HEK293T (cell line): ENCODE results near the gene STX18.

Experiments
- CTCF ChIA-PET: fragments of 350-600 bp; formaldehyde crosslinking; extraction: SDS; loops from one replicate; lab custom pipeline; 2021; ENCODE audit warnings: antibody characterized with exemption, inconsistent platforms; lab: Yijun Ruan, JAX
- POLR2A ChIA-PET: fragments of 350-600 bp; formaldehyde crosslinking; extraction: SDS; loops from one replicate; lab custom pipeline; 2020; ENCODE audit warnings: antibody characterized with exemption, inconsistent platforms; lab: Yijun Ruan, JAX
- DNase-seq: peaks from one replicate; pipeline ENCODE4 v3.0.0; 2012; ENCODE audit warnings: mixed read lengths; ENCODE audit errors: extremely low spot score
- ARNT ChIP-seq: fragments of 450-650 bp; IDR thresholded peaks from 2 replicates; pipeline ENCODE4 v1.6.1; 2017; ENCODE audit warnings: mild to moderate bottlenecking
- BHLHE40 ChIP-seq: fragments of 450-650 bp; IDR thresholded peaks from 2 replicates; pipeline ENCODE4 v1.6.1; 2016; ENCODE audit warnings: mild to moderate bottlenecking, moderate library complexity, borderline replicate concordance
- CTBP1 ChIP-seq: fragments of 450-650 bp; IDR thresholded peaks from 2 replicates; pipeline ENCODE4 v1.6.1; 2016; ENCODE audit warnings: borderline replicate concordance
- ELF4 ChIP-seq: fragments of 450-650 bp; IDR thresholded peaks from 2 replicates; pipeline ENCODE4 v1.6.1; 2017; ENCODE audit warnings: antibody characterized with exemption
- FOXA1 ChIP-seq: fragments of 450-650 bp; IDR thresholded peaks from 2 replicates; pipeline ENCODE4 v1.6.1; 2016; ENCODE audit warnings: mild to moderate bottlenecking
- FOXK2 ChIP-seq: fragments of 450-650 bp; IDR thresholded peaks from 2 replicates; pipeline ENCODE4 v1.6.1; 2016; ENCODE audit warnings: mild to moderate bottlenecking
- FOXM1 ChIP-seq: fragments of 450-650 bp; IDR thresholded peaks from 2 replicates; pipeline ENCODE4 v1.6.1; 2017; ENCODE audit warnings: mild to moderate bottlenecking, borderline replicate concordance
- HDGF ChIP-seq: fragments of 450-650 bp; IDR thresholded peaks from 2 replicates; pipeline ENCODE4 v1.6.1; 2017; ENCODE audit warnings: antibody characterized with exemption, borderline replicate concordance
- L3MBTL2 ChIP-seq: fragments of 450-650 bp; conservative IDR thresholded peaks from 2 replicates; pipeline ENCODE4 v1.6.1; 2016; ENCODE audit warnings: mild to moderate bottlenecking
- LEF1 ChIP-seq: fragments of 450-650 bp; IDR thresholded peaks from 2 replicates; pipeline ENCODE4 v1.6.1; 2017; ENCODE audit warnings: mild to moderate bottlenecking, borderline replicate concordance
- NFRKB ChIP-seq: fragments of 450-650 bp; IDR thresholded peaks from 2 replicates; pipeline ENCODE4 v1.6.1; 2016; ENCODE audit warnings: mild to moderate bottlenecking, moderate library complexity
- SP1 ChIP-seq: fragments of 450-650 bp; IDR thresholded peaks from 2 replicates; pipeline ENCODE4 v1.6.1; 2017
- SUZ12 ChIP-seq: fragments of 450-650 bp; IDR thresholded peaks from 2 replicates; pipeline ENCODE4 v1.6.1; 2016; ENCODE audit warnings: mild to moderate bottlenecking
- TARDBP ChIP-seq: fragments of 450-650 bp; IDR thresholded peaks from 2 replicates; pipeline ENCODE4 v1.6.1; 2016
- ZNF384 ChIP-seq: fragments of 450-650 bp; IDR thresholded peaks from 2 replicates; pipeline ENCODE4 v1.6.1; 2016
- TF ChIP-seq, protein P1 (sequence below): fragments of 450-650 bp; IDR thresholded peaks from 2 replicates; pipeline ENCODE4 v1.6.1; 2016

STX18 gene

GRCh38 chr4:4417886-4418285 is 124.0 kb downstream of the STX18 start:
- ChIA-PET POLR2A (interaction anchor here (1.5 kb wide), 1 partner anchor 10 kb away, joined by 3 read pairs; no protein-coding TSS in a partner anchor), CTCF (no interaction called here)
- DNase-seq, result no peak
- TF ChIP-seq HDGF (no peak), ZNF384 (no peak), L3MBTL2 (no peak), CTBP1 (no peak), BHLHE40 (no peak), TARDBP (no peak), NFRKB (no peak), ARNT (no peak), ELF4 (no peak), FOXA1 (no peak), SP1 (no peak), FOXM1 (no peak), FOXK2 (no peak), LEF1 (no peak), SUZ12 (no peak)
- TF ChIP-seq, protein P1, sequence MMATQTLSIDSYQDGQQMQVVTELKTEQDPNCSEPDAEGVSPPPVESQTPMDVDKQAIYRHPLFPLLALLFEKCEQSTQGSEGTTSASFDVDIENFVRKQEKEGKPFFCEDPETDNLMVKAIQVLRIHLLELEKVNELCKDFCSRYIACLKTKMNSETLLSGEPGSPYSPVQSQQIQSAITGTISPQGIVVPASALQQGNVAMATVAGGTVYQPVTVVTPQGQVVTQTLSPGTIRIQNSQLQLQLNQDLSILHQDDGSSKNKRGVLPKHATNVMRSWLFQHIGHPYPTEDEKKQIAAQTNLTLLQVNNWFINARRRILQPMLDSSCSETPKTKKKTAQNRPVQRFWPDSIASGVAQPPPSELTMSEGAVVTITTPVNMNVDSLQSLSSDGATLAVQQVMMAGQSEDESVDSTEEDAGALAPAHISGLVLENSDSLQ, result no peak

GRCh38 chr4:4416981-4417380 is 124.9 kb downstream of the STX18 start:
- ChIA-PET CTCF (no interaction called here), POLR2A (interaction anchor here (1.5 kb wide), 1 partner anchor 9 kb away, joined by 3 read pairs; no protein-coding TSS in a partner anchor)
- TF ChIP-seq FOXM1 (no peak), SUZ12 (no peak), ARNT (no peak), SP1 (no peak), NFRKB (no peak), HDGF (no peak), FOXK2 (no peak), FOXA1 (no peak), ZNF384 (no peak), LEF1 (no peak), CTBP1 (no peak), ELF4 (no peak), BHLHE40 (no peak), TARDBP (no peak), L3MBTL2 (no peak)
- TF ChIP-seq, protein P1, result no peak
- no peak for DNase-seq

DNA sequence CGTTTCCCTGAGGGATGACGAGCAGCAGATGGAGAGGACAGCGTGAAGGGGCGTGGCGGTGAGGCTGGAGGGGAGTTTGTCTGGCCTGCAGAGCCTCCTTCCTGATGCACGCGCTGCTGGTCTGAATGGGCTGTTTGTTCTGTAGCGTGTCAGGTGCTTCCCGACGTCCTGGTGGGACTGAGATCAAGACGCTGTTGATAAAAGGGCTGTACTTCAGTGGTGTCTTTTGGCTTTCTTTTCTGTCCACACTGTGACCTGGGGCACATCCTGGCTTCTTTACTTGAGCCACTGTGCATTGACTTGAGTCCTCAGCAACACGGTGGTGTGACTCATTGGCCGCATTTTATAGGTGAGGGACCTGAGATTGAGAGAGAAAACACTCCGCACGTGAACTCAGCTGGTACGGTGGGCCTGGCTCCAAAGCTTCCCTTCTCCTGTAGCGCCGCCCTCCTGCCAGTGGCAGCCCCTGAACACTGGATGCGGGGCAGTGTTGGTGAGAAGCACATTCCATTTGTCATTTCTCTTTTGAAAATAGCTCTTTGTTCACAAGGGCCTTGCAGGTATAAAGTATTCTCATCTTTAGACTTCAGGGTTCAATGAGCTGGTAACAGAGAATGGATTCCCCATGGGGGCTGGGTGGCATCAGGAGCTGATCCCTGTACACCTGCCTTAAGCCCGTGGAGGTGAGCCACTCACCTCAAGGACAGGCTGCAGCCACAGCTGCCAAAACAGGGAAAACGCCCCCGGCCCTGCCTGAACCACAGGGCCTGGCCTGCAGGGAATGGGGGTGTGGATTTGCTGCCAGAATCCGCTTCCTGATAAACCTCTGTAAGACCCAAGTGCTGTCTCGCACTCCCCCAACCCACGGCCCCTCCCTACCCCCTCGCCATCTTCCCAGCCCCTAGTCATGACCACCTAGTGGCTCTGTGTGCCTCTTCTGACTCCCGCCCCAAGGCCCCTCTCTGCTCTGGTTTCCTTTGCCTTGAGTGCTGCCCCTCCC is 125.7 kb downstream of the STX18 start:
- TF ChIP-seq ZNF384 (no peak), SUZ12 (no peak), TARDBP (no peak), BHLHE40 (no peak), LEF1 (no peak), ELF4 (no peak), L3MBTL2 (no peak), HDGF (no peak), CTBP1 (no peak), ARNT (no peak), NFRKB (no peak), FOXA1 (no peak), FOXK2 (no peak), FOXM1 (no peak), SP1 (no peak)
- TF ChIP-seq, protein P1, result no peak
- POLR2A ChIA-PET, result interaction anchor here (1.5 kb wide), 1 partner anchor 8 kb away, joined by 3 read pairs; no protein-coding TSS in a partner anchor
- DNase-seq, result no peak

GRCh38 chr4:4415107-4415805 is 126.6 kb downstream of the STX18 start:
- TF ChIP-seq FOXK2 (no peak), ZNF384 (no peak), FOXA1 (no peak), BHLHE40 (no peak), ELF4 (no peak), FOXM1 (no peak), TARDBP (no peak), NFRKB (no peak), ARNT (no peak), LEF1 (no peak), SP1 (no peak), L3MBTL2 (no peak), HDGF (no peak), SUZ12 (no peak), CTBP1 (no peak)
- TF ChIP-seq, protein P1, result no peak
- POLR2A ChIA-PET, result no interaction called here
- DNase-seq, result no peak
- CTCF ChIA-PET, result no interaction called here

More for the DNA sequence above, 125.7 kb downstream of the STX18 start:
- CTCF ChIA-PET, result no interaction called here
